ENCODE results near the gene STC2.

The STC2 gene

DNA sequence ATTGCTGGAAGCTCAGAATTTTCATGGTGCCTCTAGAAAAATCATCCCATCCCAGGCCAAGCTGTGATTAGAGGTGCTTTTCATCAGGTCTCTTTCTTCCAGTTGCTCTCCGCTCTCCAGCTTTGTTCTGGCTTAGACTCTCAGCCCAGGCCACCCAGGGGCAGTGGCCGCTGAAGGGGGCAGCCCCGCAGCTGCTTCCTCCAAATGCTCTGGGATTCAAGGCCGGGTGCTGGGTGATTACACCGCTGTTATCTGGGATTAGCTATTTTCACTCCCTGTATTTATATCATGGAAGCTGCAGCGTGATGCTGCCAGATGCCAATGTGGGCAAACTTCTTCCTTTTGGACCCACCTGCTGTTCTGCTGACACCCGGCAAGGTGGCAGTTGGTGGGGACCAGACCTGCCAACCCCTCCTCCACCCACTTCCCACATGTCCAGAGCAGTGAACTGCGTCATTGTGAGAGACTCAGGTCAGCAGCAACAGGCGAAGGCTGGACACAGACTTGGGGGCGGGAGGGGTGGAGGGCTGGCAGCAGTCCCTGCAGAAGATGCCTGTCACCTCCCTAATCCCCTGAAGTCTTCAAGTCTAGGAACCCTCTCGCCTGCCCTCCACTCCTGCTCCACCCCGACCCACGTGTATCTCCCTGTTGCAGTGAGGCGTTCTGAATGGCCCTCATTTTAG is 59.3 kb downstream of the STC2 start:
- DNase-seq (ENCODE audit: low read depth): no peak

DNA sequence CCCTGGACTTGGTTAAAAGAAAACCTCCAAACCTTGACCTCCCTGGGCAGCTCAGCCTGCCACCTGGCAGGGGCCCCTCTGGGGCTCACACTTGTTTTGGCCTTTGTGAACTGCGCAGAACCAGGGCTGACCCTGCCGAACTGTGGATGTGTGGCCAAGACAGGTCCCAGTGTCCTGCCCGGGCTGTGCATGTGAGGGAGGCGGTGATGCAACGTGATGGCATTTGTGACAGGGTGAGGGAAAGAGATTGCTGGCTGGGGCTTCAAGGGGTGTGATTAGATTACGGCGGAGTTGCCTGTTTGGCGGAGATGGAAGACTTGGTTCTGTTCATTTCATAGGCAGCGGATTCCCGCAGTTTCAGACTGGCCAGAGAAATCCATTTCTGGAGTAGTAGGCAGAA is 62.8 kb downstream of the STC2 start:
- DNase-seq (ENCODE audit: low read depth): no peak

Data from T follicular helper cell (primary cell).